OCI-LY1 (cell line): ENCODE data around the gene HNRNPA1.

Source experiments
- H2AFZ ChIP-seq: fragments of 200-600 bp; sonication (generic), shearing (Covaris generic); 2 replicates; pipeline ENCODE4 v1.6.0; 2014; ENCODE audit warnings: antibody characterized with exemption, mild to moderate bottlenecking, low read length
- H3F3A ChIP-seq: fragments of 200-600 bp; sonication (generic), shearing (Covaris generic); 2 replicates; pipeline ENCODE4 v1.6.0; 2014; ENCODE audit warnings: mild to moderate bottlenecking, antibody characterized with exemption, low read length, moderate library complexity; ENCODE audit not compliant: insufficient read depth
- H3K27ac ChIP-seq: fragments of 200-600 bp; sonication (generic); 2 replicates; pipeline ENCODE4 v1.5.1; 2014; ENCODE audit warnings: low read length, mixed run types, mild to moderate bottlenecking, low read depth; ENCODE audit not compliant: poor library complexity, severe bottlenecking
- H3K27me3 ChIP-seq: fragments of 200-600 bp; sonication (generic); 2 replicates; pipeline ENCODE4 v1.6.0; 2014; ENCODE audit warnings: antibody characterized with exemption, mild to moderate bottlenecking, low read length, moderate library complexity; ENCODE audit not compliant: insufficient read depth
- H3K36me3 ChIP-seq: fragments of 200-600 bp; sonication (generic); 2 replicates; pipeline ENCODE4 v1.6.1; 2014; ENCODE audit warnings: mild to moderate bottlenecking, antibody characterized with exemption, low read length, moderate library complexity, mixed read lengths; ENCODE audit not compliant: insufficient read depth
- H3K4me1 ChIP-seq: fragments of 200-600 bp; sonication (generic); 2 replicates; pipeline ENCODE4 v1.5.1; 2014; ENCODE audit warnings: mild to moderate bottlenecking, low read length, moderate library complexity; ENCODE audit not compliant: insufficient read depth, severe bottlenecking
- H3K4me2 ChIP-seq: fragments of 200-600 bp; sonication (generic), shearing (Covaris generic); 2 replicates; pipeline ENCODE4 v1.6.1; 2014; ENCODE audit warnings: low read length
- H3K4me3 ChIP-seq: fragments of 200-600 bp; sonication (generic); 2 replicates; pipeline ENCODE4 v1.5.1; 2014; ENCODE audit warnings: low read length, low read depth, mild to moderate bottlenecking, mixed read lengths; ENCODE audit not compliant: poor library complexity, severe bottlenecking
- H3K79me2 ChIP-seq: fragments of 200-600 bp; shearing (Covaris generic); 2 replicates; pipeline ENCODE4 v1.6.1; 2016; ENCODE audit warnings: mixed run types, low read length, mixed read lengths; ENCODE audit not compliant: insufficient read depth
- H3K9ac ChIP-seq: fragments of 200-600 bp; sonication (generic), shearing (Covaris generic); 2 replicates; pipeline ENCODE4 v1.6.1; 2014; ENCODE audit warnings: mild to moderate bottlenecking, low read length, mixed read lengths
- H3K9me2 ChIP-seq: fragments of 200-600 bp; sonication (generic), shearing (Covaris generic); 2 replicates; pipeline ENCODE4 v1.6.1; 2014; ENCODE audit warnings: low read depth, mild to moderate bottlenecking, low read length, mixed read lengths
- H3K9me3 ChIP-seq: fragments of 200-600 bp; shearing (Covaris generic); 2 replicates; pipeline ENCODE4 v1.6.1; 2014; ENCODE audit warnings: low read length, mixed read lengths
- H4K20me1 ChIP-seq: fragments of 200-600 bp; sonication (generic), shearing (Covaris generic); 2 replicates; pipeline ENCODE4 v1.6.0; 2016; ENCODE audit warnings: mild to moderate bottlenecking, low read length; ENCODE audit not compliant: insufficient read depth
- CTCF ChIP-seq: fragments of 200-600 bp; sonication (generic), shearing (Covaris generic); IDR thresholded peaks from 2 replicates; pipeline ENCODE4 v1.5.1; 2017; ENCODE audit warnings: mild to moderate bottlenecking, antibody characterized with exemption, low read length, moderate library complexity, mixed read lengths
- EZH2 ChIP-seq: fragments of 200-600 bp; sonication (generic), shearing (Covaris generic); IDR thresholded peaks from 2 replicates; pipeline ENCODE4 v1.8.0; 2017; ENCODE audit warnings: borderline replicate concordance, mixed run types, mild to moderate bottlenecking, antibody characterized with exemption, low read length, moderate library complexity, mixed read lengths

The HNRNPA1 gene

GRCh38 chr12:54239620-54240019 lies 40.9 kb upstream of the HNRNPA1 start:
- no peak overlapping the region for H3K9ac ChIP-seq
- no peaks in the 10 kb centered on the region for H4K20me1 ChIP-seq
- no peak for TF ChIP-seq CTCF
- TF ChIP-seq EZH2, result no peak
- no peak overlapping the region for H3K4me2 ChIP-seq
- H3K36me3 ChIP-seq, result peaks cover 78% of the 10 kb centered on the region
- no peaks in the 10 kb centered on the region for H3F3A ChIP-seq
- H3K4me1 ChIP-seq, result no peaks in the 10 kb centered on the region
- no peaks in the 10 kb centered on the region for H3K9me3 ChIP-seq
- H2AFZ ChIP-seq, result no peak overlapping the region
- H3K27me3 ChIP-seq, result no peaks in the 10 kb centered on the region
- H3K79me2 ChIP-seq, result no peaks in the 10 kb centered on the region
- no peaks in the 10 kb centered on the region for H3K9me2 ChIP-seq
- H3K4me3 ChIP-seq, result no peak overlapping the region
- no peak overlapping the region for H3K27ac ChIP-seq

GRCh38 chr12:54240129-54240528 lies 40.4 kb upstream of the HNRNPA1 start:
- no peaks in the 10 kb centered on the region for H4K20me1 ChIP-seq
- H3F3A ChIP-seq, result no peaks in the 10 kb centered on the region
- TF ChIP-seq EZH2 (no peak), CTCF (no peak)
- no peak overlapping the region for H3K9ac ChIP-seq
- H3K9me2 ChIP-seq, result no peaks in the 10 kb centered on the region
- H3K4me1 ChIP-seq, result no peaks in the 10 kb centered on the region
- H3K4me2 ChIP-seq, result no peak overlapping the region
- H3K79me2 ChIP-seq, result no peaks in the 10 kb centered on the region
- peaks cover 83% of the 10 kb centered on the region for H3K36me3 ChIP-seq
- no peak overlapping the region for H3K27ac ChIP-seq
- H3K9me3 ChIP-seq, result no peaks in the 10 kb centered on the region
- H3K27me3 ChIP-seq, result no peaks in the 10 kb centered on the region
- H3K4me3 ChIP-seq, result no peak overlapping the region
- no peak overlapping the region for H2AFZ ChIP-seq

GRCh38 chr12:54240971-54241588 lies 39.4 kb upstream of the HNRNPA1 start:
- Histone ChIP-seq H2AFZ (no peak overlapping the region), H3K9me2 (no peaks in the 10 kb centered on the region), H3K79me2 (no peaks in the 10 kb centered on the region), H3K4me3 (no peak overlapping the region), H3K9ac (no peak overlapping the region), H3K9me3 (no peaks in the 10 kb centered on the region), H3K27ac (no peak overlapping the region), H3K4me1 (no peaks in the 10 kb centered on the region), H3K36me3 (peaks cover 85% of the 10 kb centered on the region), H4K20me1 (no peaks in the 10 kb centered on the region), H3F3A (no peaks in the 10 kb centered on the region), H3K27me3 (no peaks in the 10 kb centered on the region), H3K4me2 (no peak overlapping the region)
- TF ChIP-seq EZH2, result no peak
- TF ChIP-seq CTCF, result no peak
